IMR-90 (cell line): ENCODE measurements around the gene RALGAPA1. TPM values are rescaled to one million over a fixed set of nuclear protein-coding genes. Genes with fewer than 3 reads are reported as not detected.
A peak's percentile ranks its signal among the peaks of the same experiment; 100 is the strongest.

ENCODE experiments used
- ATAC-seq: fragments of 200-7000 bp; cut with Tn5 transposase; 2 replicates; pipeline ENCODE4 v1.9.1; 2020; ENCODE audit warnings: low read depth, mild to moderate bottlenecking, moderate library complexity
- BruUV-seq: library from RNA; stranded (reverse); fragments of 400-500 nt; replicated peaks from 2 replicates; lab custom pipeline; 2021; lab: Mats Ljungman, UMichigan
- CTCF ChIA-PET: fragments of 300-600 bp; formaldehyde crosslinking; extraction: SDS; loops from one replicate; lab custom pipeline; 2021; ENCODE audit warnings: antibody characterized with exemption; lab: Yijun Ruan, JAX
- POLR2A ChIA-PET: fragments of 300-600 bp; sonication (Branson Sonifier 250); formaldehyde crosslinking; loops from one replicate; lab custom pipeline; 2022; ENCODE audit warnings: antibody characterized with exemption; ENCODE audit not compliant: unreplicated experiment; lab: Charles Lee
- DNase-seq: peaks from one replicate; pipeline ENCODE4 v3.0.0; 2013
- H2AFZ ChIP-seq: replicated peaks from 2 replicates; pipeline ENCODE3; 2013; ENCODE audit warnings: low read length, mild to moderate bottlenecking; ENCODE audit not compliant: poor library complexity
- H2AK5ac ChIP-seq: 2 replicates; pipeline ENCODE4 v1.6.1; 2013; ENCODE audit warnings: low read depth, low read length, inconsistent platforms
- H2AK9ac ChIP-seq: replicated peaks from 2 replicates; pipeline ENCODE3; 2013; ENCODE audit warnings: mild to moderate bottlenecking, low read depth, low read length, moderate library complexity; ENCODE audit not compliant: poor library complexity
- H2BK120ac ChIP-seq: 2 replicates; pipeline ENCODE4 v1.6.1; 2013; ENCODE audit warnings: low read depth, low read length, inconsistent platforms
- H2BK15ac ChIP-seq: 3 replicates; pipeline ENCODE4 v1.6.1; 2013; ENCODE audit warnings: low read depth, low read length, inconsistent platforms
- H2BK20ac ChIP-seq: 2 replicates; pipeline ENCODE4 v1.6.1; 2013; ENCODE audit warnings: low read depth, mild to moderate bottlenecking, inconsistent platforms, low read length, moderate library complexity
- H2BK5ac ChIP-seq: 2 replicates; pipeline ENCODE4 v1.6.1; 2013; ENCODE audit warnings: mild to moderate bottlenecking, low read depth, low read length, inconsistent platforms; ENCODE audit not compliant: poor library complexity, severe bottlenecking
- H3K14ac ChIP-seq: replicated peaks from 2 replicates; pipeline ENCODE4 v1.6.1; 2013; ENCODE audit warnings: low read depth, low read length, inconsistent platforms
- H3K18ac ChIP-seq: 2 replicates; pipeline ENCODE4 v1.6.1; 2013; ENCODE audit warnings: low read depth, low read length, control low read depth
- H3K23ac ChIP-seq: 2 replicates; pipeline ENCODE4 v1.6.1; 2013; ENCODE audit warnings: low read depth, low read length, inconsistent platforms
- H3K27ac ChIP-seq: 2 replicates; pipeline ENCODE4 v1.5.1; 2013; ENCODE audit warnings: mild to moderate bottlenecking, control low read depth, low read length; ENCODE audit not compliant: insufficient read depth
- H3K27me3 ChIP-seq: 2 replicates; pipeline ENCODE4 v1.6.1; 2013; ENCODE audit warnings: low read length; ENCODE audit not compliant: control insufficient read depth, insufficient read depth
- H3K36me3 ChIP-seq: 2 replicates; pipeline ENCODE4 v1.6.1; 2013; ENCODE audit warnings: low read length, mixed read lengths; ENCODE audit not compliant: control insufficient read depth, insufficient read depth
- H3K4ac ChIP-seq: 2 replicates; pipeline ENCODE4 v1.6.1; 2013; ENCODE audit warnings: low read depth, low read length, inconsistent platforms
- H3K4me1 ChIP-seq: 2 replicates; pipeline ENCODE4 v1.6.1; 2013; ENCODE audit warnings: low read length, mixed read lengths; ENCODE audit not compliant: control insufficient read depth, insufficient read depth
- H3K4me2 ChIP-seq: 2 replicates; pipeline ENCODE4 v1.6.1; 2013; ENCODE audit warnings: low read depth, mild to moderate bottlenecking, control low read depth, low read length, moderate library complexity
- H3K4me3 ChIP-seq: 2 replicates; pipeline ENCODE4 v1.5.1; 2013; ENCODE audit warnings: low read depth, mild to moderate bottlenecking, control low read depth, low read length, moderate library complexity; ENCODE audit not compliant: insufficient read depth
- H3K56ac ChIP-seq: 2 replicates; pipeline ENCODE4 v1.6.1; 2013; ENCODE audit warnings: low read length, inconsistent platforms; ENCODE audit not compliant: insufficient read depth; ENCODE audit errors: extremely low read depth
- H3K79me1 ChIP-seq, 2 experiments: 2 replicates each; pipeline ENCODE4 v1.6.1; 2013; ENCODE audit warnings: low read length in 2 of 2, inconsistent platforms in 1 of 2, low read depth in 1 of 2
- H3K9ac ChIP-seq: 2 replicates; pipeline ENCODE4 v1.6.1; 2013; ENCODE audit warnings: low read depth, low read length, control low read depth
- H3K9me1 ChIP-seq: 2 replicates; pipeline ENCODE4 v1.6.1; 2013; ENCODE audit warnings: low read length, inconsistent platforms; ENCODE audit not compliant: insufficient read depth
- H3K9me3 ChIP-seq: 2 replicates; pipeline ENCODE4 v1.6.1; 2013; ENCODE audit warnings: low read length; ENCODE audit not compliant: control insufficient read depth, insufficient read depth
- H4K20me1 ChIP-seq: 2 replicates; pipeline ENCODE4 v1.6.1; 2013; ENCODE audit warnings: low read length, inconsistent platforms; ENCODE audit not compliant: insufficient read depth
- H4K5ac ChIP-seq: 2 replicates; pipeline ENCODE4 v1.6.1; 2013; ENCODE audit warnings: mild to moderate bottlenecking, low read depth, low read length, control low read depth
- H4K8ac ChIP-seq, 2 experiments: 2 replicates each; pipeline ENCODE4 v1.6.1; 2013; ENCODE audit warnings: low read depth in 2 of 2, low read length in 2 of 2, control low read depth in 1 of 2, inconsistent platforms in 1 of 2
- H4K91ac ChIP-seq: 2 replicates; pipeline ENCODE4 v1.6.1; 2013; ENCODE audit warnings: low read depth, low read length, inconsistent platforms; ENCODE audit not compliant: insufficient read depth
- BHLHE40 ChIP-seq: fragments of 150-350 bp; IDR thresholded peaks from 2 replicates; pipeline ENCODE4 v1.6.1; 2016; ENCODE audit warnings: mild to moderate bottlenecking, low read depth, low read length
- CEBPB ChIP-seq: IDR thresholded peaks from 2 replicates; pipeline ENCODE4 v1.6.1; 2012; ENCODE audit warnings: low read depth, low read length, improper control_type of control experiment
- CHD1 ChIP-seq: IDR thresholded peaks from 2 replicates; pipeline ENCODE4 v1.6.1; 2012; ENCODE audit warnings: low read depth, low read length, improper control_type of control experiment
- CTCF ChIP-seq: conservative IDR thresholded peaks from 2 replicates; pipeline ENCODE4 v1.5.1; 2012; ENCODE audit warnings: mild to moderate bottlenecking, low read depth, low read length, improper control_type of control experiment
- ELK1 ChIP-seq: fragments of 150-350 bp; IDR thresholded peaks from 2 replicates; pipeline ENCODE4 v1.6.1; 2016; ENCODE audit warnings: low read depth, mild to moderate bottlenecking, low read length, moderate library complexity, borderline replicate concordance
- MAFK ChIP-seq: IDR thresholded peaks from 2 replicates; pipeline ENCODE4 v1.6.1; 2012; ENCODE audit warnings: low read depth, low read length, improper control_type of control experiment
- MAZ ChIP-seq: IDR thresholded peaks from 2 replicates; pipeline ENCODE4 v1.6.1; 2012; ENCODE audit warnings: low read depth, mild to moderate bottlenecking, low read length, improper control_type of control experiment, moderate library complexity, borderline replicate concordance
- NFE2L2 ChIP-seq: fragments of 150-350 bp; IDR thresholded peaks from 2 replicates; pipeline ENCODE4 v1.6.1; 2016; ENCODE audit warnings: low read depth, mild to moderate bottlenecking, low read length
- POLR2A ChIP-seq: IDR thresholded peaks from 2 replicates; pipeline ENCODE4 v1.6.1; 2012; ENCODE audit warnings: mild to moderate bottlenecking, low read depth, low read length
- RAD21 ChIP-seq: IDR thresholded peaks from 2 replicates; pipeline ENCODE4 v1.6.1; 2012; ENCODE audit warnings: low read length, improper control_type of control experiment
- RFX5 ChIP-seq: IDR thresholded peaks from 2 replicates; pipeline ENCODE4 v1.8.0; 2012; ENCODE audit warnings: low read depth, mild to moderate bottlenecking, low read length, moderate library complexity
- SMC3 ChIP-seq: fragments of 150-350 bp; IDR thresholded peaks from 2 replicates; pipeline ENCODE4 v1.6.1; 2016; ENCODE audit warnings: low read depth, mild to moderate bottlenecking, antibody characterized with exemption, low read length, moderate library complexity
- USF2 ChIP-seq: fragments of 150-350 bp; IDR thresholded peaks from 2 replicates; pipeline ENCODE4 v1.6.1; 2017; ENCODE audit warnings: mild to moderate bottlenecking, antibody characterized with exemption, low read length, low read depth
- WGBS, 2 experiments: methylation state at CpG; one replicate each; pipeline versions ENCODE4 v1.1.5 to v1.1.7; 2013; ENCODE audit warnings: missing lambda C conversion rate in 2 of 2; ENCODE audit not compliant: insufficient read length in 1 of 2; ENCODE audit errors: extremely low coverage in 2 of 2; 5-methylcytosine and 5-hydroxymethylcytosine counted together
- dilution Hi-C: fragments of 300-500 bp; cut with HindIII; formaldehyde crosslinking; loops from one replicate; pipeline ENCODE4 v1.14.3; 2018; ENCODE audit warnings: low sequenced_read_pairs; ENCODE audit not compliant: unreplicated experiment
- in situ Hi-C: fragments of 300-500 bp; cut with MboI; formaldehyde crosslinking; loops from 3 replicates; pipeline ENCODE4 v1.14.3; 2019; ENCODE audit warnings: low sequenced_read_pairs, inconsistent platforms, mixed read lengths
- intact Hi-C: fragments of 100-400 bp; cut with micrococcal nuclease; formaldehyde crosslinking; loops from 2 replicates; pipeline ENCODE4 v1.10.0; 2022
- polyA plus RNA-seq, 3 experiments: library from polyadenylated mRNA; depleted of rRNA; stranded (reverse); fragments of >200 nt; gene quantifications; 2 replicates each; pipeline ENCODE4 v1.2.3, GENCODE V29; 2012; ENCODE audit warnings: low replicate concordance in 1 of 3
- total RNA-seq: library from RNA; depleted of rRNA; stranded (reverse); fragments of >200 nt; gene quantifications from 2 replicates; pipeline ENCODE4 v1.2.3, GENCODE V29; 2012

RALGAPA1 gene
- total and polyA plus RNA-seq, 2 of the 4 experiments (the other 2 are of a cell fraction), result 5.1 to 25.6 TPM

DNA sequence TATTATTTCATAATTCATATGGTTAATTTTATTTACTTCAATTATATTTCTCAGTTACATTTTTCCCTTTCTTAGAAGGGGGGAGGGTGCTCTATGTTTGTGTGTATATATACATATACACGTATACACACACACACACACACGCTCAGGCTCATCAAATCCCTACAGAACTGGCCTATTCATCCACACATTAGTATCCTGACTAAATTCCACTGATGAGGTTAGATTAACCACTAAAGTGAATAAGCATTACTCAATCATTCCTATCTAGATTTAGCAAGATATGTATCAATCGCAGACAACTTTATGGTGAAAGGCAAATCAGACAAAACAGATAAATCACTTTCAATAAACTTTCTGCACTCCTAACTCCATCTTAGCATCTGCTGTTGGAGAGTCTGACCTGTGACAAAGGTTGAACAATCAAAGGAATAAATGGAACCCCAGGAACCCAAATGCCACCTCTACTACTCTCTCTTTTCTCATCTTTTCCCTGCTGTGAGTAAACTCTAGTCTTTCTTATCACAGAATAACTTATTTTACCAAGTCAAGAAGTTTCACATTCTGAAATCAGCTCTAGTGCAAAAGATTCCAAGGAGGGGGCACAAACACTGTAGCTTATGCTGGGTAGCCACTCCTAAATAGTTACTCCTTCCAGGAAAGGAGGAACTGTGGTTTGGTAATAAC, 67.6 kb downstream of the RALGAPA1 start:
- in situ Hi-C loops, result no loop called here
- H3K4me1 ChIP-seq, result 0 out of 2 replicates have a peak, but pooled peaks cover 2% of the 10 kb centered on the region
- H3K4me2 ChIP-seq, result no peak overlapping the region
- no peak overlapping the region for H2BK120ac ChIP-seq
- no peak overlapping the region for H3K4ac ChIP-seq
- H2BK5ac ChIP-seq, result no peak overlapping the region
- intact Hi-C loops, result no loop called here
- H3K36me3 ChIP-seq, result peaks cover 6% of the 10 kb centered on the region; the same call in 1 of the 2 replicates
- H2AK9ac ChIP-seq, result no peak overlapping the region
- no peaks in the 10 kb centered on the region for H3K9me3 ChIP-seq
- no peak overlapping the region for H4K5ac ChIP-seq
- 0 out of 2 replicates have a peak, but pooled peaks cover 7% of the 10 kb centered on the region for H3K9me1 ChIP-seq
- H2BK20ac ChIP-seq, result no peak overlapping the region
- no peak overlapping the region for H2AK5ac ChIP-seq
- H2AFZ ChIP-seq, result no peak overlapping the region
- no peak for TF ChIP-seq ELK1
- TF ChIP-seq RFX5, result no peak
- TF ChIP-seq CEBPB, result no peak
- no peak for TF ChIP-seq MAZ
- TF ChIP-seq RAD21, result no peak
- no peak for TF ChIP-seq CTCF
- TF ChIP-seq MAFK, result no peak
- TF ChIP-seq CHD1, result no peak
- no peak for TF ChIP-seq NFE2L2
- TF ChIP-seq USF2, result no peak
- TF ChIP-seq BHLHE40, result no peak
- TF ChIP-seq POLR2A, result no peak
- TF ChIP-seq SMC3, result no peak
- DNase-seq (no peak), ATAC-seq (no peak)
- H4K20me1 ChIP-seq, result no peaks in the 10 kb centered on the region
- POLR2A ChIA-PET, result interaction anchor here (0.5 kb wide), 1 partner anchor 87 kb away, joined by 19 read pairs; no protein-coding TSS in a partner anchor
- H3K14ac ChIP-seq, result no peak overlapping the region
- H3K27ac ChIP-seq, result no peak overlapping the region
- dilution Hi-C loops, result no loop called here
- H4K91ac ChIP-seq, result no peak overlapping the region
- no TSS peak for BruUV-seq
- no peak overlapping the region for H3K4me3 ChIP-seq
- WGBS, 2 experiments, result no CpG with 5 or more reads among the region's 3 CpGs
- no peak overlapping the region for H4K8ac ChIP-seq
- no peak overlapping the region for H2BK15ac ChIP-seq
- H3K56ac ChIP-seq, result no peak overlapping the region
- H3K23ac ChIP-seq, result peak overlapping the region; percentile 59; the same call in 1 of the 2 replicates
- H3K9ac ChIP-seq, result no peak overlapping the region
- H3K27me3 ChIP-seq, result no peaks in the 10 kb centered on the region
- CTCF ChIA-PET, result no interaction called here
- H3K18ac ChIP-seq, result no peak overlapping the region
- H3K79me1 ChIP-seq, result no peaks in the 10 kb centered on the region; a peak in 1 of 4 replicates
